GM21526 (cell line): ENCODE results near the gene PCDHGC4.

ENCODE experiments used
- ATAC-seq: cut with Tn5 transposase; IDR thresholded peaks from one replicate; pipeline ENCODE4 v1.9.1; 2021; ENCODE audit warnings: moderate library complexity; ENCODE audit not compliant: unreplicated experiment, low FRiP score

Gene PCDHGC4

GRCh38 chr5:141489841-141490240 lies 5.0 kb downstream of the PCDHGC4 start:
- no peak for ATAC-seq

GRCh38 chr5:141490271-141490670 lies 5.4 kb downstream of the PCDHGC4 start:
- no peak for ATAC-seq

GRCh38 chr5:141490771-141491170 lies 5.9 kb downstream of the PCDHGC4 start:
- no peak for ATAC-seq

GRCh38 chr5:141491323-141492167 lies 6.7 kb downstream of the PCDHGC4 start:
- peak; percentile 29 for ATAC-seq

- peak; percentile 43 for ATAC-seq
Measured at GRCh38 chr5:141492168-141492885, 7.5 kb downstream of the PCDHGC4 start.

- ATAC-seq, result no peak
Measured at GRCh38 chr5:141493500-141494422, 8.9 kb downstream of the PCDHGC4 start.

GRCh38 chr5:141494761-141495452 lies 10.1 kb downstream of the PCDHGC4 start:
- no peak for ATAC-seq

GRCh38 chr5:141495453-141495811 lies 10.6 kb downstream of the PCDHGC4 start:
- ATAC-seq, result no peak

GRCh38 chr5:141496038-141496437 lies 11.2 kb downstream of the PCDHGC4 start:
- no peak for ATAC-seq

GRCh38 chr5:141501761-141502160 lies 16.9 kb downstream of the PCDHGC4 start:
- ATAC-seq, result no peak

GRCh38 chr5:141503681-141504080 lies 18.9 kb downstream of the PCDHGC4 start:
- ATAC-seq, result no peak

- ATAC-seq, result no peak
Measured at GRCh38 chr5:141504216-141504615, 19.4 kb downstream of the PCDHGC4 start.

- ATAC-seq, result no peak
Measured at GRCh38 chr5:141506381-141507155, 21.7 kb downstream of the PCDHGC4 start.

- ATAC-seq, result peak; percentile 36
Measured at GRCh38 chr5:141507387-141508091, 22.7 kb downstream of the PCDHGC4 start.

- ATAC-seq, result no peak
Measured at GRCh38 chr5:141508440-141508797, 23.6 kb downstream of the PCDHGC4 start.

- ATAC-seq, result no peak
Measured at GRCh38 chr5:141508798-141509611, 24.2 kb downstream of the PCDHGC4 start.

- ATAC-seq, result no peak
Measured at GRCh38 chr5:141510160-141510559, 25.3 kb downstream of the PCDHGC4 start.
